Stimulated activated naive CD8-positive, alpha-beta T cell treated with anti-CD3 and anti-CD28 coated beads, Interleukin-15, amount 100 ng/mL, for 72 hours (primary cell): Measurements from ENCODE around the gene RFC3.
A peak's percentile ranks its signal among the peaks of the same experiment; 100 is the strongest.

ENCODE experiments used
- ATAC-seq: fragments of 150-1000 bp; cut with Tn5 transposase; 2 replicates; pipeline ENCODE4 v1.10.0; 2021; ENCODE audit warnings: mild to moderate bottlenecking, moderate library complexity
- DNase-seq, 2 donors: peaks; one replicate each; pipeline ENCODE4 v3.0.0; 2021 to 2022
- H3K27ac Mint-ChIP-seq, 2 donors: one replicate each; pipeline ENCODE4 v1.8.0; 2022; ENCODE audit warnings: mild to moderate bottlenecking in 2 of 2, mixed read lengths in 2 of 2, moderate library complexity in 2 of 2
- H3K27me3 Mint-ChIP-seq: one replicate; pipeline ENCODE4 v1.8.0; 2022; ENCODE audit warnings: mixed read lengths
- H3K4me1 Mint-ChIP-seq: one replicate; pipeline ENCODE4 v1.8.0; 2022; ENCODE audit warnings: mild to moderate bottlenecking, mixed read lengths
- H3K4me3 Mint-ChIP-seq, 2 donors: one replicate each; pipeline ENCODE4 v1.8.0; 2022; ENCODE audit warnings: mild to moderate bottlenecking in 2 of 2, mixed read lengths in 2 of 2, moderate library complexity in 1 of 2
- H3K9me3 Mint-ChIP-seq, 2 donors: one replicate each; pipeline ENCODE4 v1.8.0; 2022; ENCODE audit warnings: mixed read lengths in 2 of 2

RFC3 gene

DNA sequence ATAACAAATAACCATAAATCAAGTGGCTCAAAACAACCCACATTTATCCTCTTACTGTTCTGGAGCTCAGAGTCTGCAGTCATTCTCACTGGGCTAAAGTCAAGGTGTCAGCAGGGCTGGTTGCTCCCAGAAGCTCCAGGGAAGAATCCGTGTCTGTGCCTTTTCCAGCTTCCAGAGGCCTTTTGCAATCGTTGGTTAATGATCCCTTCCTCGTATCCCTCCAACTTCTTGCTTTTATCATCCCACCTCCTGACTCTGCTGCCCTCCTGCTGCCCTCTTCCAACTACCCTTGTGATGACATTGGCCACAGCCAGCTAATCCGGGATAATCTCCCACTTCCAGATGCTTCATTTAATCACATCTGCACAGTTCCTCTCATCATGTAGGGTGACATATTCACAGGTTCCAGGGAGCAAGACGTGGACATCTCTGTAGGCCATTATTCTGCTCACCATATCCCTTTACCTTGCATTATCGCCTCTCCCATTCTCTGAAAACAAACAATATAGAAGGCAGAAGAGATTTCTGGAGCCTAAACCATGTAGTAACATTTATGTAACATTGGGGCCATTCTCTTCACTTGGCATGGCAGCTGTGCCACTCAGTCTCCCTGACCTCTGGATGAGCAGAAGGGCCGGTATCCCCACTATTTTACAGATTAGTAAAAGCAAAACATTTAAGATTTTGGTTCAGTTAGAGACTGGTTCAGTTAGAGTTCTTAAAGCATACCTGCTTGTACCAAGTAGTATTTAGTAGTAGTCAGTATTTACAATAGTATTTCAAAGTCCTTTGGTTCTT lies 53.5 kb downstream of the RFC3 start:
- DNase-seq (no peak), ATAC-seq (no peak)
- H3K9me3 Mint-ChIP-seq: no peaks in the 10 kb centered on the region
- no peaks in the 10 kb centered on the region for H3K27me3 Mint-ChIP-seq
- H3K27ac Mint-ChIP-seq: no peak overlapping the region
- H3K4me1 Mint-ChIP-seq: no peaks in the 10 kb centered on the region
- H3K4me3 Mint-ChIP-seq: no peak overlapping the region

- DNase-seq (no peak), ATAC-seq (no peak)
- H3K27me3 Mint-ChIP-seq: no peaks in the 10 kb centered on the region
- no peaks in the 10 kb centered on the region for H3K4me1 Mint-ChIP-seq
- no peaks in the 10 kb centered on the region for H3K9me3 Mint-ChIP-seq
- H3K4me3 Mint-ChIP-seq: no peak overlapping the region
- no peak overlapping the region for H3K27ac Mint-ChIP-seq
These were observed 54.0 kb downstream of the RFC3 start for GRCh38 chr13:33872005-33872351.

- H3K27me3 Mint-ChIP-seq: no peaks in the 10 kb centered on the region
- H3K27ac Mint-ChIP-seq: peak overlapping the region in 1 of 2 donors; percentile 92
- ATAC-seq (no peak), DNase-seq (no peak)
- H3K4me1 Mint-ChIP-seq: no peaks in the 10 kb centered on the region
- H3K4me3 Mint-ChIP-seq: no peak overlapping the region
- no peaks in the 10 kb centered on the region for H3K9me3 Mint-ChIP-seq
These were observed 55.4 kb downstream of the RFC3 start for GRCh38 chr13:33873251-33873908.

- no peak overlapping the region for H3K4me3 Mint-ChIP-seq
- H3K27me3 Mint-ChIP-seq: no peaks in the 10 kb centered on the region
- H3K27ac Mint-ChIP-seq: no peak overlapping the region
- no peaks in the 10 kb centered on the region for H3K9me3 Mint-ChIP-seq
- no peak for DNase-seq
- H3K4me1 Mint-ChIP-seq: no peaks in the 10 kb centered on the region
- ATAC-seq: no peak
These were observed 56.9 kb downstream of the RFC3 start for GRCh38 chr13:33874871-33875270.

- Mint-ChIP-seq H3K9me3 (no peaks in the 10 kb centered on the region), H3K4me3 (no peak overlapping the region), H3K27me3 (no peaks in the 10 kb centered on the region), H3K4me1 (no peaks in the 10 kb centered on the region), H3K27ac (no peak overlapping the region)
- no peak for ATAC-seq
- DNase-seq: no peak
These were observed 57.9 kb downstream of the RFC3 start for GRCh38 chr13:33875618-33876401.

DNA sequence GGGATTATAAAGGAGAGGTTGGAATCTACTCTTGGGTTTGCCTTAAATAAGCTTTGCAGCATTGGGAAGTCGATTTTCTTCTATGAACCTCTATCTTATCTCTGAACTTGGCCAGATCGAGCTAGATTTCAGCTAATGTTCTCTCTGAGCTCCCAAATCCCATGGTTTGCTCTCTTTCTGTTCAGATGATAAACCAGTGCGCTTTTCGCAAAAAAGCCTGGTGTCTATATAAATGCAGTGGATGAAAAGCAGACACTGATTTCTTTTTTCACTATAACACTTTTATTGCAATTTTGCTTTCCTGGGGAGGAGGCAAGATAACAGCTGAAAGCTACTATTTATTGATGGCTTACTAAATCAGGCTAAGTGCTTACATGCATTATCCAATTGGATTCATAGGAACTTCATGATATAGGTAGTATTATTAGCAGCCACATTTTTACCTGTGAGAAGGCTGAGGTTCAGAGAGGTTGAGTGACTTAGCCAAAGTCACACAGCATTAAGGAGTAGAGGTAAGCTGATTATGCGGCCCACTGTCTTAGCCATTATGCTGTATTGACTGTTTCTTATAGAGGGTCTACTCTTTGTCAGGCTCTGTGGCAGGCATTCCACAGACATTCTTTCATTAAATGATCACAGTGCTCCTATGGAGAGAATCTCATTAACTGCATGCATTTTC lies 58.9 kb downstream of the RFC3 start:
- no peak for ATAC-seq

GRCh38 chr13:33879118-33879517 lies 61.2 kb downstream of the RFC3 start:
- DNase-seq: no peak
- ATAC-seq: no peak
- Mint-ChIP-seq H3K27me3 (no peaks in the 10 kb centered on the region), H3K4me3 (no peak overlapping the region), H3K27ac (no peak overlapping the region), H3K4me1 (no peaks in the 10 kb centered on the region), H3K9me3 (no peaks in the 10 kb centered on the region)

More for the DNA sequence above, 58.9 kb downstream of the RFC3 start:
- no peak overlapping the region for H3K27ac Mint-ChIP-seq
- no peaks in the 10 kb centered on the region for H3K9me3 Mint-ChIP-seq
- no peaks in the 10 kb centered on the region for H3K4me1 Mint-ChIP-seq
- H3K4me3 Mint-ChIP-seq: no peak overlapping the region
- DNase-seq: no peak
- H3K27me3 Mint-ChIP-seq: no peaks in the 10 kb centered on the region

DNA sequence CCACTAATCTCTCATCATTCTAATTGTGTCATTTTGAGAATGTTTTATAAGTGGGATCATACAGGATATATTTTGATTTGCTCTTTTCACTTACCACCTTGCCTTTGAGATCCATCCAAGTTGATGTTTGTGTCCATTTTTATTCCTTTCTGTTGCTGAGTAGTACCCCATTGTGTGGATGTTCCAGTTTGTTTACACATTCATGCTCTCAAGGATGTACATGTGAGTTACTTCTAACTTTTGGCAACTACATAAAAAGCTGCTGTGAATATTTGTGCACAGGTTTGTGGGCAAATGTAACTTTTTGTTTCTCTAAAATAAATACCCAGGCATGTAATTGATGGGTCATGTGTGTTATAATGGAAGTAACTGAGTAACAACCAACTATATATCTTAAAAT lies 64.9 kb downstream of the RFC3 start:
- Mint-ChIP-seq H3K9me3 (no peaks in the 10 kb centered on the region), H3K27me3 (no peaks in the 10 kb centered on the region), H3K27ac (no peak overlapping the region), H3K4me3 (no peak overlapping the region), H3K4me1 (no peaks in the 10 kb centered on the region)
- DNase-seq (no peak), ATAC-seq (no peak)

- Mint-ChIP-seq H3K4me3 (no peak overlapping the region), H3K9me3 (no peaks in the 10 kb centered on the region), H3K4me1 (no peaks in the 10 kb centered on the region), H3K27me3 (no peaks in the 10 kb centered on the region), H3K27ac (no peak overlapping the region)
- DNase-seq: no peak
- no peak for ATAC-seq
These were observed 66.7 kb downstream of the RFC3 start for GRCh38 chr13:33884531-33885220.
